ENCODE data around the gene TRAF3IP1. TPM values are rescaled to one million over a fixed set of nuclear protein-coding genes. Genes with fewer than 3 reads are reported as not detected.

TRAF3IP1 gene
- total and polyA plus RNA-seq, 3 donors from 2014 or later = 22.1 to 40.9 (median 38.0) TPM

- TF ChIP-seq POLR2A (IDR thresholded peaks at IDR 0.05) (no peak), CTCF (IDR thresholded peaks at IDR 0.05) (no peak)
- no peak overlapping the region for H3K4me3 ChIP-seq
- H3K27ac ChIP-seq = no peak overlapping the region
- intact Hi-C loops (cut with DNase I; ENCODE audit: low total_unique reads) = no loop called here
- no peaks in the 10 kb centered on the region for H3K9me3 ChIP-seq
- no peaks in the 10 kb centered on the region for H3K36me3 ChIP-seq (ENCODE audit: low read depth, missing control alignments)
- 89 to 93% methylated on average over 7 of the region's 7 CpGs for WGBS, 2 donors
- H3K27me3 ChIP-seq = no peaks in the 10 kb centered on the region
- no peak for DNase-seq
- H3K4me1 ChIP-seq = no peaks in the 10 kb centered on the region
These were observed 63.5 kb downstream of the TRAF3IP1 start for GRCh38 chr2:238383743-238384380.

- no peak overlapping the region for H3K4me3 ChIP-seq
- intact Hi-C loops (cut with DNase I; ENCODE audit: low total_unique reads) = no loop called here
- DNase-seq = no peak
- H3K9me3 ChIP-seq = no peaks in the 10 kb centered on the region
- no peaks in the 10 kb centered on the region for H3K36me3 ChIP-seq (ENCODE audit: low read depth, missing control alignments)
- WGBS, 2 donors = 62 to 68% methylated on average over 4 of the region's 4 CpGs
- no peak overlapping the region for H3K27ac ChIP-seq
- TF ChIP-seq POLR2A (IDR thresholded peaks at IDR 0.05) (no peak), CTCF (IDR thresholded peaks at IDR 0.05) (no peak)
- H3K4me1 ChIP-seq = no peaks in the 10 kb centered on the region
- no peaks in the 10 kb centered on the region for H3K27me3 ChIP-seq
These were observed 67.0 kb downstream of the TRAF3IP1 start for GRCh38 chr2:238387332-238387731.

GRCh38 chr2:238388794-238389193 lies 68.5 kb downstream of the TRAF3IP1 start:
- H3K27me3 ChIP-seq = no peaks in the 10 kb centered on the region

DNA sequence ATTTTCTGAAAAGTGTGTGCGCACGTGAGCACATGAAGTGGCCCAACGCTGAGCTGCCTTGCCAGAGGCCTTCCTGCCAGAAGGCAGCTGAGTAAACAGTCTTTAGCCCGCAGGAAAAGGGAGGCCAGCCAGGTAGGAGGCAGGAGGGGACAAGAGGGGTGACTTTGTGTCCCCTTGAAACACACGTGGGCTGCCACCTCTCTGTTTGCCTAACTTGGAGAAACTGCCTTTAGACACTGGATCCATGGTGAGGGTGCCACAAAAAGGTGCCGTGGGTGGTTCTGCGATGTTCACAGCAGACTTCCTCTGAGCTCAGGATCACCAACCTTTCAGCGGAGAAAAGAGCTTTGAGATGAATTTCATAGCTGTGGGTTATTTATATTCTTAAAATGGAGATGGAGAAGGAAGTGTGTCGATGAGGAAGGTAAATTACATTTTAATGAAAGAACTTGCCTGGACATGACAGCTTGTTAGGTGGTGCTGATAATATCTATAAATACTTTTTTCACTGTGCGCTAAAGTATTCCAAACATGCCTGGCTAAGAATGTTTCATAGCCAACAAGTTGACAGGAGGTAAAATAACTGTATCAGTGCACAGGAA lies 69.8 kb downstream of the TRAF3IP1 start:
- no peak for DNase-seq
- no peaks in the 10 kb centered on the region for H3K36me3 ChIP-seq (ENCODE audit: low read depth, missing control alignments)
- no peaks in the 10 kb centered on the region for H3K27me3 ChIP-seq
- H3K4me3 ChIP-seq = no peak overlapping the region
- intact Hi-C loops (cut with DNase I; ENCODE audit: low total_unique reads) = no loop called here
- WGBS, 2 donors = 58 to 68% methylated on average over 10 of the region's 10 CpGs
- H3K27ac ChIP-seq = no peak overlapping the region
- H3K9me3 ChIP-seq = no peaks in the 10 kb centered on the region
- TF ChIP-seq CTCF (IDR thresholded peaks at IDR 0.05) (no peak), POLR2A (IDR thresholded peaks at IDR 0.05) (no peak)
- H3K4me1 ChIP-seq = no peaks in the 10 kb centered on the region

More at GRCh38 chr2:238388794-238389193, 68.5 kb downstream of the TRAF3IP1 start:
- Histone ChIP-seq H3K4me1 (no peaks in the 10 kb centered on the region), H3K4me3 (no peak overlapping the region), H3K27ac (no peak overlapping the region), H3K36me3 (ENCODE audit: low read depth, missing control alignments) (no peaks in the 10 kb centered on the region), H3K9me3 (no peaks in the 10 kb centered on the region)
- TF ChIP-seq POLR2A (IDR thresholded peaks at IDR 0.05) (no peak), CTCF (IDR thresholded peaks at IDR 0.05) (no peak)
- intact Hi-C loops (cut with DNase I; ENCODE audit: low total_unique reads) = no loop called here
- 68 to 85% methylated on average over 8 of the region's 8 CpGs for WGBS, 2 donors
- no peak for DNase-seq

Measured in testis (tissue), 3 donors.